ENCODE measurements around the gene LRMDA. TPM values are rescaled to one million over a fixed set of nuclear protein-coding genes. Genes with fewer than 3 reads are reported as not detected.

Gene LRMDA
- polyA plus RNA-seq, 2 of the 4 experiments (the other 2 are of a cell fraction) = 4.6 to 5.2 TPM

DNA sequence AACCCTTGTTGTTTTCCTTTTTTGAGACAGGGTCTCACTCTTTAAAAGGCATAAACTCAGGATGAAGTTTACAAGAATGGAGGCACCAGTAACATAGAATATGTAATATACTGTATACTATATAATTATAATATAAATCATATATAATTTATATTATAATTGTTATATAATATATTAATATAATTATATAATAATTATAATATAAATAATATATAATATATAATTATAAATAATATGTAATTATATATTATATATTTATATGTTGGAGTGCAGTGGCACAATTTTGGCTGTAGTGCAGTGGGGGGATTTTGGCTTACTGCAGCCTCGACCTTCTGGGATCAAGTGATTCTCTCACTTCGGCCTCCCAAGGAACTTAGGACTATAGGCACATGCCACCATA, 96.1 kb downstream of the LRMDA start:
- ChIA-PET POLR2A (no interaction called here), CTCF (no interaction called here)
- no peak overlapping the region for H3K4me3 ChIP-seq
- no peak overlapping the region for H3K4me2 ChIP-seq
- DNase-seq (ENCODE audit: low read depth in 1 of 2, low spot score in 1 of 2) (no peak), ATAC-seq (no peak), FAIRE-seq (no peak)
- WGBS (ENCODE audit: missing lambda C conversion rate) = 44% methylated on average over 2 of the region's 2 CpGs
- H3K4me1 ChIP-seq = peaks cover 31% of the 10 kb centered on the region
- no peak overlapping the region for H3K27ac ChIP-seq
- H3K9me3 ChIP-seq = no peaks in the 10 kb centered on the region
- TF ChIP-seq MAZ (IDR thresholded peaks at IDR 0.05; ENCODE audit: borderline replicate concordance, low read depth, low read length) (no peak), NR3C1 (IDR thresholded peaks at IDR 0.05) (no peak), BHLHE40 (IDR thresholded peaks at IDR 0.05; ENCODE audit: low read depth, low read length) (no peak), ATOH8 (CRISPR knock-in tag; IDR thresholded peaks at IDR 0.05; ENCODE audit: low read depth) (no peak), EHMT2 (IDR thresholded peaks at IDR 0.05; ENCODE audit: low read depth) (no peak)

DNA sequence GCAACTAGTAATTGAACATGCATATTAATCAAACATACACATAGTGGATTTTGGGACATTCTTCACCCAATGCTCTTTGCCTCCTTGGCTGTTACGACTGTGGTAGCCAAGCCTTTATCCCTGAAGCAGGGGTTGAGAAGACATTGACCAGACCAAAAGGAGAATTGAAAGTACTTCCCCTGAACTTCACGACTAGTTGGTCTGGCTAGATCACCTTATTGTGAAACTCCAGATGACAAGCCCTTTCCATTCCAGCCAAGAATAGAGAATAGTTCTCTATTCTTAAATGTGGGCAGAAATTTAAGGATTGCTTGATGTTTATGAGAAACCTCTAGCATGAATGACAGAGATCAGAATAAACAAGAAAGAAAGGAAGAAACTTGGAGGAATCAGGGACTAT, 97.0 kb downstream of the LRMDA start:
- Histone ChIP-seq H3K9me3 (no peaks in the 10 kb centered on the region), H3K27ac (0 out of 6 replicates have a peak overlapping the region, but pooled peaks of 1 of the 2 experiments have one; percentile 6), H3K4me3 (no peak overlapping the region), H3K4me1 (peaks cover 39% of the 10 kb centered on the region), H3K4me2 (no peak overlapping the region)
- DNase-seq (ENCODE audit: low read depth in 1 of 2, low spot score in 1 of 2) = no peak
- ChIA-PET CTCF (no interaction called here), POLR2A (no interaction called here)
- no peak for ATAC-seq
- 46% methylated on average over 2 of the region's 2 CpGs for whole genome bisulfite sequencing (ENCODE audit: missing lambda C conversion rate)
- no peak for FAIRE-seq
- TF ChIP-seq, protein P1, sequence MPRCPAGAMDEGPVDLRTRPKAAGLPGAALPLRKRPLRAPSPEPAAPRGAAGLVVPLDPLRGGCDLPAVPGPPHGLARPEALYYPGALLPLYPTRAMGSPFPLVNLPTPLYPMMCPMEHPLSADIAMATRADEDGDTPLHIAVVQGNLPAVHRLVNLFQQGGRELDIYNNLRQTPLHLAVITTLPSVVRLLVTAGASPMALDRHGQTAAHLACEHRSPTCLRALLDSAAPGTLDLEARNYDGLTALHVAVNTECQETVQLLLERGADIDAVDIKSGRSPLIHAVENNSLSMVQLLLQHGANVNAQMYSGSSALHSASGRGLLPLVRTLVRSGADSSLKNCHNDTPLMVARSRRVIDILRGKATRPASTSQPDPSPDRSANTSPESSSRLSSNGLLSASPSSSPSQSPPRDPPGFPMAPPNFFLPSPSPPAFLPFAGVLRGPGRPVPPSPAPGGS (IDR thresholded peaks at IDR 0.05) = no peak
- TF ChIP-seq NPAS2 (CRISPR knock-in tag; IDR thresholded peaks at IDR 0.05; ENCODE audit: borderline replicate concordance) = no peak
- TF ChIP-seq CBX2 (IDR thresholded peaks at IDR 0.05; ENCODE audit: borderline replicate concordance, low read depth) = no peak
- no peak for TF ChIP-seq HDAC2 (IDR thresholded peaks at IDR 0.05)
- TF ChIP-seq EHMT2 (IDR thresholded peaks at IDR 0.05; ENCODE audit: low read depth) = no peak
- no peak for TF ChIP-seq ATOH8 (CRISPR knock-in tag; IDR thresholded peaks at IDR 0.05; ENCODE audit: low read depth)
- no peak for TF ChIP-seq FOXS1 (CRISPR knock-in tag; IDR thresholded peaks at IDR 0.05)
- TF ChIP-seq TP53 (CRISPR knock-in tag; IDR thresholded peaks at IDR 0.05) = no peak

DNA sequence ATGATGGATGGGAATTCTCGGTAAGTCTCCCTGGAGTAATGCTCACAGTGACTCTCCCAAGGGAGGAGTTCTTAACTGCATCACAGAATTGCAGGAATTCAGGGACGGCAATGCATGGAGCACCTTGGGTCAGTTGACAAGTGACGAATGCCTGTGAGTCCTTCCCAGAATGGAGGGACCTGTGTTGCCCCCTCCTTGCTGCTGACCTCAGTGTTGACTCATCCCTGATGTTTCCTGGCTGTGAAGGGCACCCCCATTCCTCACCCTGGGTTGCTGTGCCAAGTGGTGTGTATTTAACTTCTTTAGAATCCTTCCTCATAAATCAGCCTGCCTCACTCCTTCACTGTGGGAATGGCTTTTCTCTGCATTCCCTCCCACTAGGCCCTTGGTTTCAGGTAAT, 98.9 kb downstream of the LRMDA start:
- CTCF ChIA-PET = no interaction called here
- TF ChIP-seq FOSL2 (IDR thresholded peaks at IDR 0.05) = peak; percentile 62
- TF ChIP-seq FOSL2 (CRISPR knock-in tag; IDR thresholded peaks at IDR 0.05) = peak; percentile 32; the same call in 1 of the 2 replicates
- TF ChIP-seq TP53 (CRISPR knock-in tag; IDR thresholded peaks at IDR 0.05) = no peak
- no peak for TF ChIP-seq PHF8 (IDR thresholded peaks at IDR 0.05; ENCODE audit: borderline replicate concordance, low read depth)
- TF ChIP-seq JUNB (IDR thresholded peaks at IDR 0.05) = peak; percentile 57; the same call in 1 of the 2 replicates
- no peak for TF ChIP-seq HDAC2 (IDR thresholded peaks at IDR 0.05)
- peak in 1 of 2 experiments; percentile 48; a peak in 1 of 5 replicates for TF ChIP-seq JUN (IDR thresholded peaks at IDR 0.05)
- no peak for TF ChIP-seq CBX2 (IDR thresholded peaks at IDR 0.05; ENCODE audit: borderline replicate concordance, low read depth)
- no peak for TF ChIP-seq CHD2 (IDR thresholded peaks at IDR 0.05; ENCODE audit: low read length, partially characterized antibody)
- no peak for TF ChIP-seq HOXB5 (CRISPR knock-in tag; IDR thresholded peaks at IDR 0.05)
- no peak for TF ChIP-seq ATOH8 (CRISPR knock-in tag; IDR thresholded peaks at IDR 0.05; ENCODE audit: low read depth)
- 0 out of 3 replicates have a peak, but pooled peaks have one; percentile 20 for TF ChIP-seq SMC3 (IDR thresholded peaks at IDR 0.05)
- TF ChIP-seq HOXB13 (CRISPR knock-in tag; IDR thresholded peaks at IDR 0.05; ENCODE audit: low read depth) = no peak
- TF ChIP-seq FOXS1 (CRISPR knock-in tag; IDR thresholded peaks at IDR 0.05) = no peak
- no peak for TF ChIP-seq NPAS2 (CRISPR knock-in tag; IDR thresholded peaks at IDR 0.05; ENCODE audit: borderline replicate concordance)
- TF ChIP-seq EP300 (IDR thresholded peaks at IDR 0.05) = peak; percentile 23 to 79; a peak in 1 of 5 replicates
- TF ChIP-seq EHF (CRISPR knock-in tag; IDR thresholded peaks at IDR 0.05) = no peak
- no peak for TF ChIP-seq GATA3 (IDR thresholded peaks at IDR 0.05; ENCODE audit: borderline replicate concordance)
- TF ChIP-seq PBX3 (IDR thresholded peaks at IDR 0.05) = no peak
- DNase-seq (ENCODE audit: low read depth in 1 of 2, low spot score in 1 of 2) (peak; percentile 34 to 74), FAIRE-seq (no peak), ATAC-seq (peak; percentile 75 to 81)
- POLR2A ChIA-PET = no interaction called here
- Histone ChIP-seq H3K4me2 (peak overlapping the region; percentile 49), H3K27ac (peak overlapping the region; percentile 55 to 82; a peak in 5 of 6 replicates), H3K4me3 (no peak overlapping the region), H3K4me1 (peaks cover 38% of the 10 kb centered on the region), H3K9me3 (no peaks in the 10 kb centered on the region)
- WGBS (ENCODE audit: missing lambda C conversion rate) = 30% methylated on average over 3 of the region's 3 CpGs

All from A549 (cell line).